GM23338 (cell line): ENCODE data around the gene GRAMD4. TPM values are rescaled to one million over a fixed set of nuclear protein-coding genes. Genes with fewer than 3 reads are reported as not detected.

Experiments
- ATAC-seq: fragments of 200-7000 bp; cut with Tn5 transposase; 3 replicates; pipeline ENCODE4 v1.9.1; 2020
- DNase-seq: peaks from one replicate; pipeline ENCODE4 v3.0.0-alpha.2; 2015; ENCODE audit warnings: low spot score
- H2AFZ ChIP-seq: fragments of 200-600 bp; sonication (generic); 2 replicates; pipeline ENCODE4 v1.8.0; 2016; ENCODE audit warnings: antibody characterized with exemption, mild to moderate bottlenecking, moderate library complexity
- H3F3A ChIP-seq: fragments of 200-600 bp; sonication (generic); replicated peaks from 2 replicates; pipeline ENCODE4 v1.8.0; 2017; ENCODE audit warnings: antibody characterized with exemption, mixed run types, low read depth
- H3K27ac ChIP-seq: fragments of 200-600 bp; sonication (generic); 2 replicates; pipeline ENCODE4 v1.6.1; 2016; ENCODE audit warnings: low read depth
- H3K27me3 ChIP-seq: fragments of 200-600 bp; sonication (generic); 2 replicates; pipeline ENCODE4 v1.8.0; 2016; ENCODE audit warnings: mild to moderate bottlenecking, mixed run types, moderate library complexity; ENCODE audit not compliant: insufficient read depth
- H3K36me3 ChIP-seq: fragments of 200-600 bp; sonication (generic); 2 replicates; pipeline ENCODE4 v1.8.0; 2016; ENCODE audit warnings: mild to moderate bottlenecking; ENCODE audit not compliant: insufficient read depth
- H3K4me1 ChIP-seq: fragments of 200-600 bp; sonication (generic); 2 replicates; pipeline ENCODE4 v1.8.0; 2016; ENCODE audit warnings: mild to moderate bottlenecking, moderate library complexity; ENCODE audit not compliant: insufficient read depth
- H3K4me2 ChIP-seq: fragments of 200-600 bp; sonication (generic); 2 replicates; pipeline ENCODE4 v1.7.1; 2017; ENCODE audit warnings: mixed run types
- H3K4me3 ChIP-seq: fragments of 200-600 bp; sonication (generic); 2 replicates; pipeline ENCODE4 v1.6.1; 2016; ENCODE audit warnings: mixed run types
- H3K79me2 ChIP-seq: fragments of 200-600 bp; sonication (generic); replicated peaks from 2 replicates; pipeline ENCODE4 v1.8.0; 2017; ENCODE audit warnings: mild to moderate bottlenecking; ENCODE audit not compliant: insufficient read depth
- H3K9me2 ChIP-seq: fragments of 200-600 bp; sonication (generic); 2 replicates; pipeline ENCODE4 v1.8.0; 2017; ENCODE audit not compliant: insufficient read depth
- H4K20me1 ChIP-seq: fragments of 200-600 bp; sonication (generic); replicated peaks from 2 replicates; pipeline ENCODE4 v1.8.0; 2017; ENCODE audit warnings: mild to moderate bottlenecking; ENCODE audit not compliant: insufficient read depth
- H3K27ac Mint-ChIP-seq: 2 replicates; pipeline ENCODE4 v1.8.0; 2020; ENCODE audit warnings: inconsistent platforms, mild to moderate bottlenecking, moderate library complexity, mixed read lengths
- H3K27me3 Mint-ChIP-seq: 3 replicates; pipeline ENCODE4 v1.8.0; 2022; ENCODE audit warnings: low read depth, mild to moderate bottlenecking, moderate library complexity, mixed read lengths, inconsistent platforms; ENCODE audit not compliant: insufficient read depth, poor library complexity
- H3K36me3 Mint-ChIP-seq: 3 replicates; pipeline ENCODE4 v1.8.0; 2021; ENCODE audit warnings: low read depth, mild to moderate bottlenecking, inconsistent platforms, moderate library complexity, mixed read lengths
- H3K4me1 Mint-ChIP-seq: 3 replicates; pipeline ENCODE4 v1.8.0; 2020; ENCODE audit warnings: mild to moderate bottlenecking, inconsistent platforms, mixed read lengths
- H3K4me3 Mint-ChIP-seq: 3 replicates; pipeline ENCODE4 v1.8.0; 2021; ENCODE audit warnings: moderate library complexity, mild to moderate bottlenecking, inconsistent platforms, mixed read lengths
- H3K9me3 Mint-ChIP-seq: 3 replicates; pipeline ENCODE4 v1.8.0; 2020; ENCODE audit warnings: moderate library complexity, mild to moderate bottlenecking, inconsistent platforms, mixed read lengths
- CREB1 ChIP-seq: fragments of 250-450 bp; sonication (Bioruptor Pico); IDR thresholded peaks from 2 replicates; pipeline ENCODE4 v1.5.0; 2020; ENCODE audit warnings: low read depth, mild to moderate bottlenecking, moderate library complexity
- CTCF ChIP-seq, 2 experiments: fragments of 200-600 bp in 1 of 2; sonication (generic) in 1 of 2; conservative IDR thresholded peaks; 2 replicates each; pipeline versions ENCODE4 v1.5.1 to v1.6.1; 2016 to 2017; ENCODE audit warnings: antibody characterized with exemption in 2 of 2, low read depth in 2 of 2, mild to moderate bottlenecking in 2 of 2, moderate library complexity in 1 of 2
- EZH2 ChIP-seq: fragments of 200-600 bp; sonication (generic); IDR thresholded peaks from one replicate; pipeline ENCODE4 v1.8.0; 2017; ENCODE audit warnings: antibody characterized with exemption, mild to moderate bottlenecking, low read depth; ENCODE audit not compliant: unreplicated experiment
- EZH2phosphoT487 ChIP-seq: fragments of 200-600 bp; sonication (generic); IDR thresholded peaks from one replicate; pipeline ENCODE4 v1.8.1; 2018; ENCODE audit warnings: antibody characterized with exemption; ENCODE audit not compliant: unreplicated experiment
- JUNB ChIP-seq: IDR thresholded peaks from one replicate; pipeline ENCODE4 v1.6.1; 2016; ENCODE audit warnings: antibody characterized with exemption; ENCODE audit not compliant: unreplicated experiment
- NANOG ChIP-seq: IDR thresholded peaks from 2 replicates; pipeline ENCODE4 v1.6.1; 2016; ENCODE audit warnings: antibody characterized with exemption, borderline replicate concordance
- REST ChIP-seq: IDR thresholded peaks from one replicate; pipeline ENCODE4 v1.6.1; 2018; ENCODE audit warnings: antibody characterized with exemption; ENCODE audit not compliant: unreplicated experiment
- STAT1 ChIP-seq: IDR thresholded peaks from one replicate; pipeline ENCODE4 v1.6.1; 2016; ENCODE audit warnings: antibody characterized with exemption; ENCODE audit not compliant: unreplicated experiment
- ZNF114 ChIP-seq: fragments of 250-450 bp; sonication (Bioruptor Pico); IDR thresholded peaks from 2 replicates; pipeline ENCODE4 v1.5.0; 2020; ENCODE audit warnings: mild to moderate bottlenecking, moderate library complexity
- ZNF331 ChIP-seq: fragments of 250-450 bp; sonication (Bioruptor Pico); IDR thresholded peaks from 2 replicates; pipeline ENCODE4 v1.5.0; 2020; ENCODE audit warnings: low read depth, mild to moderate bottlenecking, moderate library complexity
- polyA plus RNA-seq: library from polyadenylated mRNA; unstranded; fragments of >200 nt; fragmentation: Nextera tagmentation; extraction: Ambion mirVana; gene quantifications from 2 replicates; pipeline ENCODE4 v1.2.1, GENCODE V29; 2016
- total RNA-seq: library from RNA; depleted of rRNA; stranded (reverse); fragments of >200 nt; shearing (Covaris generic); gene quantifications from 2 replicates; pipeline ENCODE4 v1.2.3, GENCODE V29; 2014
- TF ChIP-seq, protein P1 (sequence below): IDR thresholded peaks from 2 replicates; pipeline ENCODE4 v1.6.1; 2016; ENCODE audit warnings: antibody characterized with exemption

GRAMD4 gene
- total and polyA plus RNA-seq, 2 experiments from 2014 or later, result 2.7 to 81.8 TPM

DNA sequence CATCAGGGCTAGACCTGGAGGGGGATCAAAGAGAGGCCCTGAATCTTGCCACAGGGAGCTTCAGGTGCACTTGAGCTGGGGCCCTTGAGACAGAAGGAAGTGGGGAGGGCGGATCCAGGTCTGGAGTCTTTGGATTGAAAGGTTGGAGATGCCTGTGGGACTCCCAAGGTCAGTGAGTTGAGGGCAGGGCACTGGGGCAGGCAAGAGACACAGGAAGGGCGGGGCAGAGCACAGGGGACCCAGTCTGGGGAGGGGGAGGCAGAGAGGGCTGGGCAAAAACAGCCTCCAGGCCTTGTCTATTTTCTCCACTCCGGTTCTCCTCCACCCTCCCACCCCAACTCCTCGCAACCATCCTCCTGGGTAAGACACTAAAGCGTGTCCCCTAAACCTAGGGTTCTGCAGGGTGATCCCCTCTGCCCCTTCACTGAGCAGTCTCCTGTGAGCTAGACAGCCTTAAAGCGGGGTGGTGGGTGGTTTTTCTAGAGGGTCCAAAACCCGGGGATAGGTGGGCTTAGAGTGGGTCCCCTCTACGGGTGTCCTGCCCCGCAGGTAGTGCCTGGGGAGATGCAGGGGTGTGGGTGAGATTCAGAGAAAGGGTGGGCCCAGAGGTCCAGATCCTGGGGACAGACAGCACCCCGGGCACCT is 44.2 kb upstream of the GRAMD4 start:
- H3K27me3 ChIP-seq, result peaks cover 12% of the 10 kb centered on the region
- H3K27ac ChIP-seq, result no peak overlapping the region
- peak; percentile 46 for ATAC-seq
- Mint-ChIP-seq H3K9me3 (peaks cover 13% of the 10 kb centered on the region), H3K4me3 (peak overlapping the region; percentile 75), H3K27ac (no peak overlapping the region), H3K4me1 (peaks cover 44% of the 10 kb centered on the region), H3K27me3 (peaks cover 25% of the 10 kb centered on the region), H3K36me3 (peaks cover 6% of the 10 kb centered on the region; the same call in 2 of the 3 replicates)
- H3K4me3 ChIP-seq, result peak overlapping the region; percentile 66
- TF ChIP-seq, protein P1, sequence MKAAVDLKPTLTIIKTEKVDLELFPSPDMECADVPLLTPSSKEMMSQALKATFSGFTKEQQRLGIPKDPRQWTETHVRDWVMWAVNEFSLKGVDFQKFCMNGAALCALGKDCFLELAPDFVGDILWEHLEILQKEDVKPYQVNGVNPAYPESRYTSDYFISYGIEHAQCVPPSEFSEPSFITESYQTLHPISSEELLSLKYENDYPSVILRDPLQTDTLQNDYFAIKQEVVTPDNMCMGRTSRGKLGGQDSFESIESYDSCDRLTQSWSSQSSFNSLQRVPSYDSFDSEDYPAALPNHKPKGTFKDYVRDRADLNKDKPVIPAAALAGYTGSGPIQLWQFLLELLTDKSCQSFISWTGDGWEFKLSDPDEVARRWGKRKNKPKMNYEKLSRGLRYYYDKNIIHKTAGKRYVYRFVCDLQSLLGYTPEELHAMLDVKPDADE, result no peak
- TF ChIP-seq NANOG (no peak), STAT1 (no peak), CREB1 (no peak), EZH2 (no peak), CTCF (conservative IDR thresholded peaks at IDR 0.05; ENCODE audit: low read depth in 2 of 2) (no peak), ZNF331 (CRISPR knock-in tag) (no peak), EZH2phosphoT487 (no peak)
- H3K4me1 ChIP-seq, result peaks cover 11% of the 10 kb centered on the region; the same call in 1 of the 2 replicates
- peaks cover 21% of the 10 kb centered on the region for H3K79me2 ChIP-seq
- H3K4me2 ChIP-seq, result peak overlapping the region; percentile 82
- H2AFZ ChIP-seq, result peak overlapping the region; percentile 95
- DNase-seq, result peak; percentile 71
- no peaks in the 10 kb centered on the region for H3K36me3 ChIP-seq
- H3K9me2 ChIP-seq, result no peaks in the 10 kb centered on the region
- H3F3A ChIP-seq, result no peaks in the 10 kb centered on the region
- 0 out of 2 replicates have a peak, but pooled peaks cover 4% of the 10 kb centered on the region for H4K20me1 ChIP-seq

DNA sequence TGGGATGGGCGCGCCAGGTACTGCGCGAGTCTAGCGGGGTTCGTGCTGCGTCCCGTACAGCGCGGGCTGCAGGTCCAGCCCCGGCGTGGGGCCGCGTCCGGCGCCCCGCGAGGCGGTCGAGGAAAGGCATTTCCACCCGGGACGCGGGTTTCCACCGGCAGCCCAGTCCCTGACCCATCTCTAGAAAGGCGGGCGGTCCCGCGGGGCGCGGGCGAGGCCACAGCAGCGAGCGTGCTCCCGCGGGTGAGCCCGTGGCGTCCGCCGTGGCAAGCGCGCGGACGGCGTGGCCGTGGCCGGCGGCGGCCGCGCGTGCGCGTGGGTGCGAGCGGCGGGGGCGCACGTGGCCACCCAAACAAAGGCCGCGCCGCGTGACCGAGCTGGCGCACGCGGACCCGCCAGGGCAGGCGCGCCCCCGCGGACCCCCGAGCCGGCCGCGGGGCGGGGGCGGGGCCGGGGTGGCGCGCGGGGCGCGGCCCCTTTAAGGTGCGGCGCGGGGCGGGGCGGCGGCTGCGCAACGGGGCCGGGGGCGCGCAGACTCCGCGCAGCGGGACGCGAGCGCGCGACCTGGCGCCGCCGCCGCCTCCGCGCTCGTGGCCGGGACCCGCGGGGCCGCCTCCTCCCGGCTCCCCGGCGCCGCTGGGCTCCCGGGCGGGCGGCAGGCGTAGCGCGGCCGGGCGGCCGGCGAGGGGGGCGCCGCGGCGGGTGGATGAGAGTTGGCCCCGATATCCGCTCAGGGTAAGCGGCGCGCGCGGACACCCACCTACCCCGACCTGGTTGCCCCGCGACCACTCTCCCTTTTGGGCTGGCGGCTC is 43.4 kb upstream of the GRAMD4 start:
- Mint-ChIP-seq H3K4me3 (peak overlapping the region; percentile 75), H3K27ac (no peak overlapping the region), H3K36me3 (peaks cover 4% of the 10 kb centered on the region; the same call in 2 of the 3 replicates), H3K4me1 (peaks cover 49% of the 10 kb centered on the region), H3K9me3 (peaks cover 6% of the 10 kb centered on the region), H3K27me3 (peaks cover 25% of the 10 kb centered on the region)
- peak overlapping the region; percentile 95; the same call in 1 of the 2 replicates for H2AFZ ChIP-seq
- peaks cover 11% of the 10 kb centered on the region; the same call in 1 of the 2 replicates for H3K4me1 ChIP-seq
- H3K79me2 ChIP-seq, result peaks cover 28% of the 10 kb centered on the region
- no peaks in the 10 kb centered on the region for H3F3A ChIP-seq
- no peaks in the 10 kb centered on the region for H3K36me3 ChIP-seq
- DNase-seq (peak; percentile 75), ATAC-seq (peak; percentile 36)
- H3K9me2 ChIP-seq, result no peaks in the 10 kb centered on the region
- H3K4me3 ChIP-seq, result peak overlapping the region; percentile 67
- peaks cover 12% of the 10 kb centered on the region for H3K27me3 ChIP-seq
- H3K27ac ChIP-seq, result no peak overlapping the region
- H3K4me2 ChIP-seq, result peak overlapping the region; percentile 82
- 0 out of 2 replicates have a peak, but pooled peaks cover 4% of the 10 kb centered on the region for H4K20me1 ChIP-seq
- TF ChIP-seq EZH2 (no peak), REST (no peak), CTCF (conservative IDR thresholded peaks at IDR 0.05; ENCODE audit: low read depth in 2 of 2) (no peak), ZNF114 (CRISPR knock-in tag) (no peak), ZNF331 (CRISPR knock-in tag) (no peak), STAT1 (no peak), CREB1 (no peak), JUNB (no peak), EZH2phosphoT487 (no peak)
- TF ChIP-seq, protein P1, result no peak
